ENCODE measurements around the gene PLRG1. TPM values are rescaled to one million over a fixed set of nuclear protein-coding genes. Genes with fewer than 3 reads are reported as not detected.

PLRG1 gene
- total RNA-seq, 1 experiment from 2014 or later = 72.5 TPM

DNA sequence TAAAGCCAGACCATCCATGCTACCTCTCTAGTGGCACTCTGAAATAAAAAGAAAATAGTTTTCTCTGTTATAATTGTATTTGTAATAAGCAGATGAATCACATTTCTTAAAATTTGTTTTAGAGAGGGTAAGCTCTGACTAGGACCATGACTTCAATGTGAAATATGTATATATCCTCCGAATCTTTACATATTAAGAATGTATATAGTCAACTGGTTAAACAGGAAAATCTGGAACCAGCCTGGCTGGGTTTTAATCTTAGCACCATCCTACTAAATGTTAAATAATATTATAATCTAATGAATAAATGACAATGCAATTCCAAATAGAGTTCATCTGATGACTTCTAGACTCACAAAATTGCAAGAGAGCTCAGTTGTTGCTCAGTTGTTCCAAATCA is 14.1 kb upstream of the PLRG1 start:
- H3K4me1 Mint-ChIP-seq (ENCODE audit: low read depth, unreplicated experiment) = peaks cover 18% of the 10 kb centered on the region
- no TSS peak for BruUV-seq (replicated peaks)
- H3K27ac Mint-ChIP-seq (ENCODE audit: unreplicated experiment) = no peak overlapping the region
- H3K27me3 Mint-ChIP-seq (ENCODE audit: unreplicated experiment) = no peaks in the 10 kb centered on the region
- no peak overlapping the region for H3K4me3 Mint-ChIP-seq (ENCODE audit: low read depth, unreplicated experiment)
- intact Hi-C loops (cut with micrococcal nuclease; ENCODE audit: unreplicated experiment) = loop anchor here (5.0 kb wide), 1 partner anchor 33 kb away; no protein-coding TSS in a partner anchor
- CTCF ChIA-PET = no interaction called here
- no peaks in the 10 kb centered on the region for H3K9me3 Mint-ChIP-seq (ENCODE audit: low read depth, unreplicated experiment)
- DNase-seq = no peak
- H3K36me3 Mint-ChIP-seq (ENCODE audit: insufficient read depth, unreplicated experiment) = no peaks in the 10 kb centered on the region
- TF ChIP-seq, protein P1, sequence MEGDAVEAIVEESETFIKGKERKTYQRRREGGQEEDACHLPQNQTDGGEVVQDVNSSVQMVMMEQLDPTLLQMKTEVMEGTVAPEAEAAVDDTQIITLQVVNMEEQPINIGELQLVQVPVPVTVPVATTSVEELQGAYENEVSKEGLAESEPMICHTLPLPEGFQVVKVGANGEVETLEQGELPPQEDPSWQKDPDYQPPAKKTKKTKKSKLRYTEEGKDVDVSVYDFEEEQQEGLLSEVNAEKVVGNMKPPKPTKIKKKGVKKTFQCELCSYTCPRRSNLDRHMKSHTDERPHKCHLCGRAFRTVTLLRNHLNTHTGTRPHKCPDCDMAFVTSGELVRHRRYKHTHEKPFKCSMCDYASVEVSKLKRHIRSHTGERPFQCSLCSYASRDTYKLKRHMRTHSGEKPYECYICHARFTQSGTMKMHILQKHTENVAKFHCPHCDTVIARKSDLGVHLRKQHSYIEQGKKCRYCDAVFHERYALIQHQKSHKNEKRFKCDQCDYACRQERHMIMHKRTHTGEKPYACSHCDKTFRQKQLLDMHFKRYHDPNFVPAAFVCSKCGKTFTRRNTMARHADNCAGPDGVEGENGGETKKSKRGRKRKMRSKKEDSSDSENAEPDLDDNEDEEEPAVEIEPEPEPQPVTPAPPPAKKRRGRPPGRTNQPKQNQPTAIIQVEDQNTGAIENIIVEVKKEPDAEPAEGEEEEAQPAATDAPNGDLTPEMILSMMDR (IDR thresholded peaks at IDR 0.05; ENCODE audit: unreplicated experiment) = no peak

DNA sequence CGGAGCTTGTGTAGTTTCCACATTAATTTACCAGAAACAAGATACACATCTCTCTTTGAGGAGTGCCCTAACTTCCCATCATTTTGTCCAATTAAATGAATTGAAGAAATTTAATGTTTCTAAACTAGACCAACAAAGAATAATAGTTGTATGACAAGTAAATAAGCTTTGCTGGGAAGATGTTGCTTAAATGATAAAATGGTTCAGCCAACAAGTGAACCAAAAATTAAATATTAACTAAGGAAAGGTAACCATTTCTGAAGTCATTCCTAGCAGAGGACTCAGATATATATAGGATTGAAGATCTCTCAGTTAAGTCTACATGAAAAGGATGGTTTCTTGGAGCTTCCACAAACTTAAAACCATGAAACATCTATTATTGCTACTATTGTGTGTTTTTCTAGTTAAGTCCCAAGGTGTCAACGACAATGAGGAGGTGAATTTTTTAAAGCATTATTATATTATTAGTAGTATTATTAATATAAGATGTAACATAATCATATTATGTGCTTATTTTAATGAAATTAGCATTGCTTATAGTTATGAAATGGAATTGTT is 12.6 kb upstream of the PLRG1 start, which contains the start of gene FGB:
FGB (plus strand) TSS at position 315 of the 558 bp plus-strand sequence; CDS start at position 323, 8 bp downstream.
- Mint-ChIP-seq H3K36me3 (ENCODE audit: insufficient read depth, unreplicated experiment) (no peaks in the 10 kb centered on the region), H3K4me1 (ENCODE audit: low read depth, unreplicated experiment) (peaks cover 18% of the 10 kb centered on the region), H3K27me3 (ENCODE audit: unreplicated experiment) (no peaks in the 10 kb centered on the region), H3K27ac (ENCODE audit: unreplicated experiment) (no peak within 1 kb of the TSS), H3K9me3 (ENCODE audit: low read depth, unreplicated experiment) (no peaks in the 10 kb centered on the region), H3K4me3 (ENCODE audit: low read depth, unreplicated experiment) (no peak within 1 kb of the TSS)
- intact Hi-C loops (cut with micrococcal nuclease; ENCODE audit: unreplicated experiment) = loop anchor here (5.0 kb wide), 1 partner anchor 35 kb away; no protein-coding TSS in a partner anchor
- DNase-seq = no peak
- CTCF ChIA-PET = interaction anchor here (1.3 kb wide), 1 partner anchor 56 kb away, joined by 7 read pairs; no protein-coding TSS in a partner anchor
- TF ChIP-seq, protein P1 (IDR thresholded peaks at IDR 0.05; ENCODE audit: unreplicated experiment) = no peak
- BruUV-seq (replicated peaks) = no TSS peak

DNA sequence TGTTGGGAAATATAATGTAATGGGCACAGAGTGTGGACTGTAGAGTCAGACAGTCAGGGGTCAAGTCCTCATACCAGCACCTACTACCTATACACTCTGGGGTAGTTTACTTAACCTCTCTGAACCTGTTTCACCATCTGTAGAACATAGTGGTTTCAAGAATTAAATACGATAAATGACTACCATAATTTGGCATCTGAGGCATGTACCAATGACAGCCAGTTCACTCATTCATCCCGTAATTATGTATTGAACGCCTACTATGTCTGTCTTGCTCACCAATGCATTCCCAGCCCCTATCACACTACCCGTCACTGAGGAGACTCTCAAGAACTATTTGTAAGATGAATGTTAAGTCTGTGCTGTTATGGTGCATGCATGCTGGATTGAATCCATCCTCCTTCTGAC is 10.6 kb upstream of the PLRG1 start:
- no TSS peak for BruUV-seq (replicated peaks)
- TF ChIP-seq, protein P1 (IDR thresholded peaks at IDR 0.05; ENCODE audit: unreplicated experiment) = no peak
- no peaks in the 10 kb centered on the region for H3K9me3 Mint-ChIP-seq (ENCODE audit: low read depth, unreplicated experiment)
- H3K4me3 Mint-ChIP-seq (ENCODE audit: low read depth, unreplicated experiment) = no peak overlapping the region
- H3K27ac Mint-ChIP-seq (ENCODE audit: unreplicated experiment) = no peak overlapping the region
- DNase-seq = peak; percentile 15
- CTCF ChIA-PET = interaction anchor here (3.0 kb wide), 1 partner anchor 58 kb away, joined by 84 read pairs; no protein-coding TSS in a partner anchor
- no peaks in the 10 kb centered on the region for H3K27me3 Mint-ChIP-seq (ENCODE audit: unreplicated experiment)
- H3K36me3 Mint-ChIP-seq (ENCODE audit: insufficient read depth, unreplicated experiment) = no peaks in the 10 kb centered on the region
- peaks cover 18% of the 10 kb centered on the region for H3K4me1 Mint-ChIP-seq (ENCODE audit: low read depth, unreplicated experiment)
- intact Hi-C loops (cut with micrococcal nuclease; ENCODE audit: unreplicated experiment) = loop anchor here (5.0 kb wide), 1 partner anchor 36 kb away; no protein-coding TSS in a partner anchor

DNA sequence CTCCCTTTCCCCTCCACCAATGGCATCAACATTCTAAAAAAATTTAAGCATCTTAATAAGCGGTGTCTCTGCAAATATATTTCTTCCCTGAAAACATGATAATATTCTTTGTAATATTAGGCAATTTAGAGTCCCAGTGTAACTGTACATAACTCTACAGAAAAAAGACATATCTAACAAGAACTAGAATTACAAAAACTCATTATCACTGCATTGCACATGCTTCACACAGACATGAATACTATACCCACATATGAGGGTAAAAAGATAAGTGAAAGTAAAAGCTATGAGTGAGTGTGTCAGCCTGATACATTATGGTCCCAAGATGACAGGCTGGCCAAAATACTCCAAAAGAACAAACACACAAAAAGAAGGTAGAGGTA is 10.2 kb upstream of the PLRG1 start:
- BruUV-seq (replicated peaks) = no TSS peak
- no peak for DNase-seq
- no peaks in the 10 kb centered on the region for H3K27me3 Mint-ChIP-seq (ENCODE audit: unreplicated experiment)
- TF ChIP-seq, protein P1 (IDR thresholded peaks at IDR 0.05; ENCODE audit: unreplicated experiment) = no peak
- CTCF ChIA-PET = interaction anchor here (3.0 kb wide), 1 partner anchor 59 kb away, joined by 84 read pairs; no protein-coding TSS in a partner anchor
- H3K4me3 Mint-ChIP-seq (ENCODE audit: low read depth, unreplicated experiment) = no peak overlapping the region
- peaks cover 18% of the 10 kb centered on the region for H3K4me1 Mint-ChIP-seq (ENCODE audit: low read depth, unreplicated experiment)
- no peaks in the 10 kb centered on the region for H3K9me3 Mint-ChIP-seq (ENCODE audit: low read depth, unreplicated experiment)
- H3K27ac Mint-ChIP-seq (ENCODE audit: unreplicated experiment) = no peak overlapping the region
- H3K36me3 Mint-ChIP-seq (ENCODE audit: insufficient read depth, unreplicated experiment) = no peaks in the 10 kb centered on the region
- intact Hi-C loops (cut with micrococcal nuclease; ENCODE audit: unreplicated experiment) = loop anchor here (5.0 kb wide), 1 partner anchor 37 kb away; no protein-coding TSS in a partner anchor

Data from Calu3 (cell line).